Suprapubic skin (tissue), 4 donors: ENCODE data around the gene CMSS1. TPM values are rescaled to one million over a fixed set of nuclear protein-coding genes. Genes with fewer than 3 reads are reported as not detected.
"Not testable (repeated sequence)": the region's sequence is repeated elsewhere in the genome, so short reads cannot be mapped to it uniquely, and the experiment has no call there.

ENCODE experiments used
- DNase-seq, 2 donors: peaks; one replicate each; pipeline ENCODE4 v3.0.0-alpha.2; 2019; ENCODE audit warnings: low spot score in 2 of 2
- H3K27ac ChIP-seq: fragments of 200-600 bp; sonication (generic); one replicate; pipeline ENCODE4 v1.5.1; 2019
- H3K27me3 ChIP-seq: fragments of 200-600 bp; sonication (generic); one replicate; pipeline ENCODE4 v1.5.1; 2019
- H3K36me3 ChIP-seq: fragments of 200-600 bp; sonication (generic); one replicate; pipeline ENCODE4 v1.5.1; 2019
- H3K4me1 ChIP-seq: fragments of 200-600 bp; sonication (generic); one replicate; pipeline ENCODE4 v1.5.1; 2019
- H3K4me3 ChIP-seq: fragments of 200-600 bp; sonication (generic); one replicate; pipeline ENCODE4 v1.5.1; 2019; ENCODE audit warnings: mild to moderate bottlenecking
- H3K9me3 ChIP-seq: fragments of 200-600 bp; sonication (generic); one replicate; pipeline ENCODE4 v1.5.1; 2019
- CTCF ChIP-seq, 2 donors: fragments of 200-600 bp in 1 of 2; fragments of 450-650 bp in 1 of 2; sonication (generic) in 1 of 2; IDR thresholded peaks; one replicate each; pipeline ENCODE4 v1.5.1; 2016 to 2019; ENCODE audit warnings: antibody characterized with exemption in 2 of 2, mild to moderate bottlenecking in 1 of 2, moderate library complexity in 1 of 2
- EP300 ChIP-seq: sonication (generic); formaldehyde crosslinking; IDR thresholded peaks from one replicate; pipeline ENCODE4 v1.6.1; 2017; ENCODE audit warnings: antibody characterized with exemption
- POLR2A ChIP-seq, 2 donors: fragments of 450-650 bp; IDR thresholded peaks; one replicate each; pipeline ENCODE4 v1.6.1; 2017; ENCODE audit warnings: antibody characterized with exemption in 2 of 2, mild to moderate bottlenecking in 2 of 2, moderate library complexity in 2 of 2
- POLR2AphosphoS5 ChIP-seq, 3 donors: sonication (generic); formaldehyde crosslinking; IDR thresholded peaks; one replicate each; pipeline ENCODE4 v1.6.1; 2017; ENCODE audit warnings: antibody characterized with exemption in 3 of 3
- WGBS: methylation state at CpG from one replicate; pipeline ENCODE4 v1.1.5; 2018; 5-methylcytosine and 5-hydroxymethylcytosine counted together
- total RNA-seq, 4 donors: library from RNA; depleted of rRNA; stranded (reverse); fragments of >200 nt; gene quantifications; one replicate each; pipeline ENCODE4 v1.1.0, GENCODE V29; 2016

Gene CMSS1
- total RNA-seq, 4 donors from 2014 or later, result 13.2 to 17.1 (median 13.5) TPM

DNA sequence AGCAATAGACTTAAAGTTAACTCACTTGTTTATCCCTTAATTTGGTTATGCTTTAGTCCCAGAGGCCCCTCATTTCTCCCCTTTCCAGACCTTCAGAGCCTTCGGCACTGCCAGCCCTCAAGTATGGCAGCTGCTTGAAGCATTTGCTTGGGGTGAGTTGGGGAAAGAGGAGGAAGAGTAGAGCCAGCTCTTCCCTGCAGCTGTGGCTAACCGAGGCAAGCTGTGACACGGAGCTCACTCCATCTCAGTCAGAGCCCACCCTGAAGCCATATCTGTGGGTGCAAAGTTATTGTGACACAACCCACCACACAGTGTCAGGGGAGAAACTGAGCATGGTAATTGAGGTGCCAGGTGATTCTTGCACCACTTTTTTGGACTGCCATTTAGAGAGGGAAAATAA is 230.6 kb downstream of the CMSS1 start:
- Histone ChIP-seq H3K27me3 (no peaks in the 10 kb centered on the region), H3K4me1 (peaks cover 29% of the 10 kb centered on the region), H3K27ac (peak overlapping the region; percentile 53), H3K36me3 (no peaks in the 10 kb centered on the region), H3K4me3 (no peak overlapping the region), H3K9me3 (no peaks in the 10 kb centered on the region)
- TF ChIP-seq EP300, result no peak
- no peak for TF ChIP-seq CTCF (IDR thresholded peaks at IDR 0.05)
- no peak for TF ChIP-seq POLR2AphosphoS5 (IDR thresholded peaks at IDR 0.05)
- TF ChIP-seq POLR2A (IDR thresholded peaks at IDR 0.05), result no peak
- WGBS, result 83% methylated on average over 3 of the region's 3 CpGs
- DNase-seq, result no peak

GRCh38 chr3:100051513-100051912 is 233.9 kb downstream of the CMSS1 start:
- not testable (repeated sequence) for H3K36me3 ChIP-seq, H3K4me3 ChIP-seq, H3K9me3 ChIP-seq, DNase-seq, H3K27me3 ChIP-seq, H3K27ac ChIP-seq
- peaks cover 15% of the 10 kb centered on the region for H3K4me1 ChIP-seq
- 93% methylated on average over 3 of the region's 3 CpGs for WGBS

- Histone ChIP-seq H3K36me3 (no peaks in the 10 kb centered on the region), H3K9me3 (no peaks in the 10 kb centered on the region), H3K27me3 (no peaks in the 10 kb centered on the region), H3K4me3 (no peak overlapping the region), H3K27ac (no peak overlapping the region), H3K4me1 (no peaks in the 10 kb centered on the region)
- DNase-seq, result no peak
- TF ChIP-seq POLR2AphosphoS5 (IDR thresholded peaks at IDR 0.05) (no peak), CTCF (IDR thresholded peaks at IDR 0.05) (no peak), POLR2A (IDR thresholded peaks at IDR 0.05) (no peak), EP300 (no peak)
- 89% methylated on average over 6 of the region's 6 CpGs for WGBS
Observed at GRCh38 chr3:100053951-100054620, 236.4 kb downstream of the CMSS1 start.

DNA sequence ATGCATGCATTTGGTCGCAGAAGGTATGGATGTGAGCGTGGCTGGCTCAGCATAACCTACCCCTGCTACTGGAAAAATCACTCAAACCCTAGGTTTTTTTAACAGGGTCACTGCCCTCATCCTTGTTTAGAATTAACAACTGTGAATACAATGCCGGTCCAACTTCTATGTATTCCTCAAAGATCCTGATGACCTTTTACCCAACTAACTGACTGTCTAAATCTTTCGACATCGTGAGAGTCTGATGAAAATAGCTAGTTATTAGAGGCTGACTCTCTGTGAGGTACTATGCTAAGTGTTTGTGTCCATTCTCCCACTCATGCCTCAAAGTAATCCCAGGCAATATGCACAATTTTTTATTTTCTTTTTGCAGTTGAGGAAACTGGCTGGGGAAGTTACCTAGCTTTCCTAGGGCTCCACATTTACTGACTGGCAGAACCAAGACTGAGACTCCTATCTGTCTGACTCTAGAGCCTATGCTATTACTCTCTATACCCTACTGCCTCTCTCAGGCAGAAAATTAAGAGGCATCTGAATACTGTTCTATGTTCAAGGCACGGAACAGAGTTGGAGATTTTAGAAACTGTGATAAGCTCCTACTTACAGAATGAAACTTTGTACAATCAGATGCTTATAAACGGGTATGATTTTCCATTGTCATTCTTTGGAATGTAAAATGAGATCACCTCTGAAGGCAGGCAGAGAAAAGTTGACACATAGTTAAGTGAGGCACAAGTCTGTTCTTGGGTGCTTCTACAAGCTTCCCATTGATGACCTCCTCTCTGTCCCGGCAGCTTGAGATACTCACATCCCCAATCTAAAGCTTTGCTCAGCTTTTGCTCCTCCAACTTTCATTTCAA is 240.3 kb downstream of the CMSS1 start:
- H3K4me1 ChIP-seq, result no peaks in the 10 kb centered on the region
- WGBS, result 90% methylated on average over 8 of the region's 8 CpGs
- no peak for DNase-seq
- H3K27me3 ChIP-seq, result no peaks in the 10 kb centered on the region
- H3K4me3 ChIP-seq, result no peak overlapping the region
- no peaks in the 10 kb centered on the region for H3K9me3 ChIP-seq
- no peak overlapping the region for H3K27ac ChIP-seq
- TF ChIP-seq CTCF (IDR thresholded peaks at IDR 0.05), result no peak
- no peak for TF ChIP-seq POLR2AphosphoS5 (IDR thresholded peaks at IDR 0.05)
- TF ChIP-seq POLR2A (IDR thresholded peaks at IDR 0.05), result no peak
- no peak for TF ChIP-seq EP300
- H3K36me3 ChIP-seq, result no peaks in the 10 kb centered on the region

GRCh38 chr3:100059472-100059871 is 241.8 kb downstream of the CMSS1 start:
- 91% methylated on average over 3 of the region's 3 CpGs for WGBS
- no peak for DNase-seq
- no peak overlapping the region for H3K4me3 ChIP-seq
- no peak overlapping the region for H3K27ac ChIP-seq
- no peaks in the 10 kb centered on the region for H3K9me3 ChIP-seq
- TF ChIP-seq POLR2AphosphoS5 (IDR thresholded peaks at IDR 0.05), result no peak
- no peak for TF ChIP-seq EP300
- no peak for TF ChIP-seq POLR2A (IDR thresholded peaks at IDR 0.05)
- TF ChIP-seq CTCF (IDR thresholded peaks at IDR 0.05), result no peak
- H3K27me3 ChIP-seq, result no peaks in the 10 kb centered on the region
- H3K36me3 ChIP-seq, result no peaks in the 10 kb centered on the region
- H3K4me1 ChIP-seq, result no peaks in the 10 kb centered on the region
